ENCODE data around the gene MMP19.

Gene MMP19

GRCh38 chr12:55809274-55809673, 33.5 kb downstream of the MMP19 start:
- DNase-seq = no peak

DNA sequence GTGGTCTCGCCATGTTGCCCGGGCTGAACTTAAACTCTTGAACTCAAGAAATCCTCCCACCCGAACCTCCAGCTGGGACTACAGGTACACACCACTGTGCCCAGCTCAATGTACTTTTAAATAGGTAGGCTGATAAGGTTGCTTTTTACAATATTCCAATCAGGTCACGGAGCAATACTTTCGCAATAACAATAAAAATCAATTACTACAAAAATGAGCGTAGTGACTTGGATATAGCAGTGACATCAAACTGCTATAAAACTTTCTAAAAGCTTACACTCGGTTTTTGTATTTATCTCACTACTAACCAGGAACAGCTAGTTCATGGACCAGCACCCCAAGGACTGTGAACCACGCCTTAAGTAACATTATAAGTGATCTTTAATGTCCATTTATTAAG, 35.8 kb downstream of the MMP19 start:
- no peak for DNase-seq

- DNase-seq = no peak
Measured at GRCh38 chr12:55797550-55797949, 45.2 kb downstream of the MMP19 start.

DNA sequence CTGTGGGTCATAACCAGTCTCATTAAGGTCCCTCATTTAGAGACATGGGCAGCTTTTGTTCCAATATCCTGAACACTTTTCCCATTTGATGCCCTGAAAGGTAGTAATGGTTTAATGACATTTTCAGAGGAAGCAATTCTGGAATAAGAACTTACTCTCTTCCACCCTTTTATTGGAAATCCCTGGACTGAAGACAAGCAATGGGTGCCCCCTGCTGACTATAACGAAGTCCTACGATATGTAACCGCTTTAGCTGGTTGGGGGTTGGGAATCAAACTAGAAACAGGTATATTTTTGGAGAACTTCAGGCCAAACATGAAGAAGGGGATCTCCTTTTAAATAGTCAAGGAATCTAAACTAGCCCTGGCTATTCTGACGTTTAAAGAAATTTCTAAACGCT, 45.7 kb downstream of the MMP19 start:
- peak; percentile 27 for DNase-seq

DNA sequence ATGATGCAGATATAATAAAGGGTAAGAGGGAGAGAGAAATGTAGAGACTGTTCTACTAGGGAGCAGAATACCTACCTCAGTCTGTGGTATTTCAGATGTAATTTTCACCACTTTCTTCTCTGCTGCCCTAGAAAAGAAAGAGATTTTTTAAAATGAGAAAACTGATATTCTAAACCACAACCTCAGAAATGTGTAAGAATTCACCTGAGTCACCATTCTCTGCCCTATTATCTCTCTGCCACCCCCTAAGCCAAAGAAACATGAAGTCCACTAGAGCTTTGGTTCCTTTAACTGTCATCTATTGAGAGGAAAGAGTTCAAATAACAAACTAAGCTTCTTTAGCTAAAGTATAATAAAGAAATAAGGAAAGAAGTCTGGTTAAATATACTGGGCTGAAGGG, 46.8 kb downstream of the MMP19 start:
- no peak for DNase-seq

GRCh38 chr12:55789893-55790292, 52.8 kb downstream of the MMP19 start:
- DNase-seq = no peak

- no peak for DNase-seq
Measured at GRCh38 chr12:55789171-55789570, 53.6 kb downstream of the MMP19 start.

DNA sequence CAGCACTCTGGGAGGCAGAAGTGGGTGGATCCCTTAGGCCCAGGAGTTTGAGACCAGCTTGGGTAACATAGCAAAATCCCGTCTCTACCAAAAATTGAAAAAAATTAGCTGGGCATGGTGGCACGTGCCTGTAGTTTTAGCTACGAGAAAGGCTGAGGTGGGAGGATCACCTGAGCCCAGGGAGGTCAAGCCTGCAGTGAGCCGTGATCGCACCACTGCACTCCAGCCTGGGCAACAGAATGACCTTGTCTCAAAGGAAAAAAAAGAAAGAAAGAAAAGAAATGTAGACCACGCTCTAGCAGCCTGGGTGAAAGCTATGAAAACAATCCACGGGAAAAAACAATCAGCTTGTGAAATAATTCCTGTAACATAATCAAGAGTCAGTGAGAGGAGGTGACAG, 54.2 kb downstream of the MMP19 start:
- no peak for DNase-seq
